Stimulated activated CD4-positive, alpha-beta T cell treated with anti-CD3 and anti-CD28 coated beads, Interleukin-15, amount 100 ng/mL, for 1 hour (primary cell): ENCODE results near the gene IL25.
"Not testable (repeated sequence)": the region's sequence is repeated elsewhere in the genome, so short reads cannot be mapped to it uniquely, and the experiment has no call there.

Source experiments
- DNase-seq, 2 donors: peaks; one replicate each; pipeline ENCODE4 v3.0.0-alpha.2; 2020; ENCODE audit warnings: low read depth in 1 of 2, low spot score in 1 of 2

IL25 gene

DNA sequence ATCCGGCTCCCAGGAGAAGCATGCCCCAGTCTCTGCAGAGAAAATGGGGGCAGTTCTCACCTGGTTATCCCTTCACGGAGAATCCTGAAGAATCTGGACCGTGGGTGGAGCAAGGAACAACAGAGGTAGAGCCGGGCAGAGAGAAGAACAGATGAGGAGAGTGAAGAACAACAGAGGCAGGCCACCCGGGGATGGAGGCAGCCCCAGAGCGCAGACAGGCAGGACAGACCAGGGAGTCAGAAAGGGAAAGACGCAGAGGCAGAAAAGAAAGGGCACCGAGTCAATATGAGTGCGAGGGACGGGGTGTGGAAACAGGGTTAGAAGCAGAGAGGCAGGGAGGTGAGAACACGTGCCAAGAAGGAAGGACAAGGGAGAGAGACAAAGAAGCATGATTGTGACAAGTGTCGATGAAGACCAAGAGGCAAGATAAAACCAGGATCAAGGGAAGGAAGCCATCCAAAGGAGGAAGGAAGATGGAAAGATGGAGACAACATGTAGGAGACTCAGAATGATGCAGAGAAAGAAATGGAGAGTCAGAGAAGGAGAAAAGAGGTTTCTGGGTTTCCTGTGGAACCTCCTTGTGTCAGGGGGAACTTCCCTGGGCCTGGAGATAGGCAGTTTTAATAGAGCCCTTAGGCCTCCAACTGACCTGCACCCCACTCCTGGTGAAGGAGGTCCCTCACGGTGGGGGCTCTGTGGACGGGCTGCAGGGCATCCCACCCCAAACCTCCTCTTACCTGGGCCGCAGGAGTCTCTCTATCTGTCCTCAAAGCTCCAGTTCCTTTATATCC lies 35.1 kb downstream of the IL25 start, which contains the start of gene MYH6:
TSS of gene MYH6 (minus strand) at position 758 of the 791 bp plus-strand sequence. CDS start 1,050 bp downstream, outside the sequence.
- DNase-seq = no peak

DNA sequence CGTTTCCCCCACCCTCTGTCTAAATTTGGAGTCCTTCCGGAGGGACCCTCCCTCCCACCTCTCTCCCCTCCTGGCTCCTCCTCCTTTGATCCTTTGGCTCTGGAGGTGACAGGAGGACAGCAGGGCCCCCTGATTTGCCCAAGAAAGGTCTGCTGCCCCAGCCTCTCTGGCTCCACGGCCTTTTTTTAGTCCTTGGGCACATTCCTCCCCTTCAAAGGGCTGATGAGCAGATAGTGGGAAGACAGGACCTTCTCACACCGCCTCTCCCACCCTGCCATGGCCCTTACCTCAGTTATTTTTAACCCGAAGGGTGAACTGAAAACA lies 35.7 kb downstream of the IL25 start:
- no peak for DNase-seq

DNA sequence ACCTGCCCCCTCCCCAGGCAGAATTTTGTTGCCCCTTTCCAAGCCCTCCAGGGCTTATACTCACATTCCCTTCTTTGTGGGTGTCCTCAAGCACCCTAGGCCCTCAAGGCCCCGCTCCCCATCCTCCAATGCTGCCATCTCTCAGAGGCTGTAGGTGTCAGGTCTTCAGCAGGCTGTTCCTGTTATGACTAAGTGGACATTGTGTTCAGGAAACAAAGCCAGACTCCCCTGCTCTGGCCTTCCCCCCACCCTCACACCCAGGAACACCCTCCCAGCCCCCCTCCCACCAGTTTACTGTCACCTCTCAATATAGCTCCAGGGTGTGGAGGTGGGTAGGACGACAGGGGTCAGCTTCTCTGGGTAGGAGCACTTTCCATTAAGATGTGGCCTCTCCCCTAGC lies 36.9 kb downstream of the IL25 start:
- DNase-seq = no peak

DNA sequence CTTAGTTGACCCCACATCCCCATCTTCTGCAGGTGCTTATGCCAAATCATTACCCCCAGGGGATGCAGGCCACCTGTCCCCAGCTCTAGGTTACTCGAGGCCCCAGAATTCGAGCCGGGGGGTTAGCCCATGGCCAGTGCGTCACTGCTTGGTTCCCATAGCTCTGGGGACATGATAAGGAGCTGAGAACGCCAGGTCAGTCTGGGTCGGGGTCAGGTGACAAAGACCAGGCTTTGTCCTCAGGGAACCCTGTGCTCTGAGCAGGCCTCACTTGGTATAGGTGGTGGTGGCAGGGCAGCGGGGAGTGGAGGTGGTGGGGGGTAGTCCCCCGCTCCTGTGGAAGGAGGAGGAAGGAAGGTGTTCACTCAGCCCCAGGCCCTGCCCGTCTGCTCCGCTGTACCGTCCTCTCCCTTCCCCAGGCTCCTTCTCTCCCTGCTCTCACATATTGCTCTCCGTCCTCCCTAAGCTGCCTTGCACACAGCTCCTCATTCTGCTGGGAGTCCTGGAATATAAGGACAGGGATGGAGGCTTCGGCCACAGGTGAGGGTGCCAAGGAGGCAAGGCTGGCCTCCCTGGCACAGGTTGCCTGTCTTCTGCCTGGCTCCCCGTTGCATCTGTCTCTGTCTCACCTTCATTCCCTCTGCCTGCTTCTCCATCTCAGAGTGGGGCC lies 37.5 kb downstream of the IL25 start:
- DNase-seq = no peak

DNA sequence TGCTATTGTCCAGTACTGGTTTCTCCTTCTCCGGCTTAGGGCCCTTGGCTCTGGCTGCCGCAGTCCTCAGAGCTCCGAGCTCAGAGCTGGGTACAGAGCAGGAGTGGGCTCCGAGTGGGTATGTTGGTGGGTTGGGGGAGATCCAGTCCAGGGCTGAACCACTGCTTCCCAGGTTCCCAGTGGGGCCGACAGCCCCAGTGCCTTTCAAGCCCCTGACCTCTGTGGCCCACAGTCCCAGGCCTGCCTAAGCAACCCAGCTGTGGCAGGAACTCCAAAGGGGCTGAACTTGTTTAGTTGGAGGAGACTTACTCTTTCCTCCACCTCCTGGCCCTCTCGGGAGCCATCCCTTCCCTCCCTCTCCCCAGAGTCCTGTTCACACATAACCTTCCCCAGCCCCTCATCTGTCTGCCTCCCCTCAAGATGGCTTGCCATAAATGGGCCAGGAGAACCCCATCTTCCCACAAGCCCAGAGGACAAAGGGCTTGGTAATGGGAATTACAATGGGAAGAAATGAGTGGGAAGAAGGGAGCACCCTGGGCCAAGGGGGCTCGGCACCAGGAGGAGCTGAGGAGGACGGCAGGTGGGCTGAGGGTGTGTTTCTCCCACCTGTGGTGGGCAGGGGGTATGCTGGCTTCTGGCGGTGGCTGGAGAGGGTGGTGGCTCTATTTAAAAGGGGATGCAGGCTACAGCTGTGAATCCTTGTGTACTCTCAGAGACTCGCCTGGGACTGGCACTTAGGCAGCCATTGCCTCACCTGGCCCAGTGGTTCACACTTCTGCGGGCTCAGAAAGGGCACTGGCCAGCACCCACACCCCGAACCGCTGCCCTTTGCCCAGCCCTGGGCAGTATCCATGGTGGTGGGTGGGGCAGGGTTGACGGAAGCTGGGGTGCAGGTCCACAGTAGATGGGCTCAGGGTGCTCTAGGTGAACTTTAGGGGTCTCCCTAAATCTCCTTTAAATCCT lies 39.2 kb downstream of the IL25 start:
- DNase-seq = no peak

DNA sequence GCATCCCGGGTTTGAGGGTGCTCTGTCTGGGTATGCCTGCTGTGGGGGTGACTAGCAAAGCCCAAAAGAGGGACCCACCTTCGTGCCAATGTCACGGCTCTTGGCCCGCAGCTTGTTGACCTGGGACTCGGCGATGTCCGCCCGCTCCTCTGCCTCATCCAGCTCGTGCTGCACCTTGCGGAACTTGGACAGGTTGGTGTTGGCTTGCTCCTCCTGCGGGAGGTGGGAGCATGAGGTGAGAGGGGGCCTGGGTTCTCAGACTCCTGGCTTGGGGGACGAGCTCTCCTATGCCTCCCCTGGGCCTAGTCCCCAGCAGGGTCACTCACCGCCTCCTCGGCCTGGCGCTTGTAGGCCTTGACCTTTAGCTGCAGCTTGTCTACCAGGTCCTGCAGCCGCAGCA lies 41.1 kb downstream of the IL25 start:
- no peak for DNase-seq

DNA sequence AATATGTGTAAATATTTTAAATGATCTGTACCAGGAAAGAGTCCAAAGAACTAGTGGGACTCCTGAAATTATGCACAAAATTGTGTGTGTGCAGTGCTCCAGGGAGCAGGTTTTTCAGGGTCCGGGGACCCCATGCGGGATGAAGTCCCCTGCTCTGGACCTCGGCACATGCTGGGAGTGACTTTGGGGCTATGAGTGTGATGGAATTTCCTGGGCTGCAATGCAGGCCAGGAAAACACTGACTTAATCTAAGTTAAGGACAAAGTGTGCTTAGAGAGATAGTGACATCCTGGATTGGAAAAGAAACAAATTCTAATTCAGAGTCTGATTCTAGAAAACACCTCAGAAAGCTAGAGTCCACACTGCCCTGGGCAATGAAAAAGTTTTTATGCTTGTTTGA lies 41.6 kb downstream of the IL25 start:
- no peak for DNase-seq

DNA sequence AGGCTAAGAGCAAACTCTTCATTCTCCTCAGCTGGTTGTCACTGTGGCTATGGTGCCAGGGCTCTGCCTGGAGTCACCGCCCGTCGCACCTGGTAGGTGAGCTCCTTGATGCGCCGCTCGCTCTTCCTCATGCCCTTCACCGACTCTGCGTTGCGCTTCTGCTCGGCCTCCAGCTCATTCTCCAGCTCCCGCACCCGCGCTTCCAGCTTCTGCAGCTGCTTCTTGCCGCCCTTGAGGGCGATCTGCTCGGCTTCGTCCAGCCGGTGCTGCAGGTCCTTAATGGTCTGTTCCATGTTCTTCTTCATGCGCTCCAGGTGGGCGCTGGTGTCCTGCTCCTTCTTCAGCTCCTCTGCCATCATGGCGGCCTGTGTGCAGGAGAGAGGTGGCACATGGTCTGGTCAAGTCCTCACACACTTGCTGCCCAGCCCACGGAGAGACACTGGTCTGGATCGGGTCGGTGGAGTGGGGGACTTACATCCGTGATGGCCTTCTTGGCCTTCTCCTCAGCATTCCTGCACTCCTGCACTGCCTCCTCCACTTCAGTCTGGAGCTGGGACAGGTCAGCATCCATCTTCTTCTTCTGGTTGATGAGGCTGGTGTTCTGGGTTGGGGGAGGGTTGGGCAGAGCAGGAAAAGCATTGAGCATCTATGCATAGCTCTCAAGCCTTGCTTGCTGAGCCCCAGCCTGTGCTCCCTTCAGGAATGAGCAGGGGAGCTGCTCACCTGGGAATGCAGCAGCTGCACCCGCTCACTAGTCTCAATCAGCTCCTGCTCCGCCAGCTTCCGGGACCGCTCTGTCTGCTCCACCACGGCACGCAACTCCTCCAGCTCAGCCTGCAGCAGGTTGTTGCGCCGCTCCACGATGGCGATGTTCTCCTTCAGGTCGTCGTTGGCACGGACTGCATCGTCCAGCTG lies 42.6 kb downstream of the IL25 start:
- no peak for DNase-seq

DNA sequence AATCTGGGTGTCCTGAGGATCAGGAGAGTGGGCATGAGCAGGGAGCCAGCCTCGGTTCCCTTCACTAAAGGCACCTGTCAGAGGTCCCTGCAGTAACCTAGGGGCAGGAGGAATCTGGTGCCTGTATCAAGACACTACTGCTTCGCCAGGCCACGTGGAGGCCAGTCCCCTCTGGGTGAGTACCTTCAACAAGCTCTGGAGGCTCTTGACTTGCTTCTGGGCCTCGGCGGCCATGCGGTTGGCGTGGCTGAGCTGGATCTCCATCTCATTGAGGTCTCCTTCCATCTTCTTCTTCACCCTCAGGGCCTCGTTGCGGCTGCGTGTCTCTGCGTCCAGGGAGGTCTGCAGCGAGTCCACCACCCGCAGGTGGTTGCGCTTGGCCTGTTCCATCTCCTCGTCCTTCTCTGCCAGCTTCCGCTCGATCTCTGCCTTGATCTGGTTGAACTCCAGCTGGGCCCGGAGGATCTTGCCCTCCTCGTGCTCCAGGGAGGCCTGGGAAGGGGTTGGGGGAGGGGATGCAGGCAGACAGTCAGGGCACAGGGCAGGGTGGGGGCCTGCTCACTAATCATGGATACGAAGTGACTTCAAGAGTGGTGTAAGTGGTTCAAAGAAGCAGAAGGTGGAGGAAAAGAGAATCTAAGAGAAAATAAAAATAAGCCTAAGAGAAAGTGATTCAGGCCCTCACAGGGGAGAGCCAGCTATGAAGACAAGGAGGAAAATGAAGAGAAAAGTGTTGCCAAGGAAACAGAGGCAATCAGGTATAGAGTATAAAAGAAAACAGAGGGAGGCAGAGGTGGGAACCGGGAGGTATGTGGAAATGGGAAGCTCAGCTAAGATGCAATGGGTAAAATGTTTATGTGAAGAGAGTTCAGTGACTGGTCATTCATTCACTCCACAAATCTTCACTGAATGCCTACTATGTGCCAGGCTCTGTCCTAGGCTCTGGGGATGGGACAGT lies 43.5 kb downstream of the IL25 start:
- DNase-seq = no peak

DNA sequence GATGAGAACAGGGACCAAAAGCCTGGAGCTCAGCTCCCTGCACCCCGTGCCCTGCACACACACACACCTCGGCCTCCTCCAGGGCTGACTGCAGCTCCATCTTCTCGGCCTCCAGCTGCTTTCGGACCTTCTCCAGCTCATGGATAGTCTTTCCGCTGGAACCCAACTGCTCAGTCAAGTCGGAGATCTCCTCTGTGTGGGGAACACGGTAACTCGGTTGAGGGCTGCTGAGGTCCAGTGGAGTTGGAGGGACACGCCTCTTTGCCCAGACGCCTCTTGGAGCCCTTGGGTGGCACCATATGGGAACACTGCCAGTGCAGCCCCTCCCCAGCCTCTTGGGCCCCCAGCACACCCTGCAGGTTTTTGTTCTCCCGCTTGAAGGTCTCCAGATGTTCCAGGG lies 44.2 kb downstream of the IL25 start:
- DNase-seq = no peak

DNA sequence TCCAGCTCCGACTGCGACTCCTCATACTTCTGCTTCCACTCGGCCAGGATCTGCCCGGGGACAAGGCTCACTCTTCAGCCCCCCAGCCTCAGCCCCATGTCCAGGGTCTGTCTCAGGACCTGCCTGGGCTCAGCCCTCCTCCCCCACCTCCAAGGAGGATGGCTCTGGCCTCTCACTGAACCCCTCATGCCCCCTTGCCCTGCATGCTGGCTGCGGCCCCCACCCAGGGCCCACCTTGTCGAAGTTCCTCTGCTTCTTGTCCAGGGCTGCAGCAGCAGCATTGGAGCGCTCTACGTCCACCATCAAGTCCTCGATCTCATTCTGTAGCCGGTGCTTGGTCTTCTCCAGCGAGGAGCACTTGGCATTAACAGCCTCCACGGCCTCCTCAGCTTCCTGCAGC lies 44.7 kb downstream of the IL25 start:
- DNase-seq = not testable (repeated sequence)

DNA sequence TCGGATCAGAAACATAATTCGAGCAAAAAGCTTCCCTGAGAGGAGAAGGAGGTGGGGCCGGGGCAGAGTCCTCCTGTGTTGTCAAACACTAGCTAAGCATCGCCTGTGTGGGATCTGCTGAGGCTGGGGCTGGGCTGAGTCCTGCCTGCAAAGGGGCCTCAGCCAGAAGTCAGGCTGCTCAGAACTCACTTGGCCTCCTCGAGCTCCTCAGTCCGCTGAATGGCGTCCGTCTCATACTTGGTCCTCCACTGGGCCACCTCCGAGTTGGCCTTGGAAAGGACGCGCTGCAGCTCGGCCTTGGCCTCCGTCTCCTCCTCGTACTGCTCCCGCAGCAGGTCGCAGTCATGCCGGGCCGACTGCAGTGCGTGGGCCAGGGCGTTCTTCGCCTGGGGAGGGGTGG lies 45.4 kb downstream of the IL25 start:
- no peak for DNase-seq

DNA sequence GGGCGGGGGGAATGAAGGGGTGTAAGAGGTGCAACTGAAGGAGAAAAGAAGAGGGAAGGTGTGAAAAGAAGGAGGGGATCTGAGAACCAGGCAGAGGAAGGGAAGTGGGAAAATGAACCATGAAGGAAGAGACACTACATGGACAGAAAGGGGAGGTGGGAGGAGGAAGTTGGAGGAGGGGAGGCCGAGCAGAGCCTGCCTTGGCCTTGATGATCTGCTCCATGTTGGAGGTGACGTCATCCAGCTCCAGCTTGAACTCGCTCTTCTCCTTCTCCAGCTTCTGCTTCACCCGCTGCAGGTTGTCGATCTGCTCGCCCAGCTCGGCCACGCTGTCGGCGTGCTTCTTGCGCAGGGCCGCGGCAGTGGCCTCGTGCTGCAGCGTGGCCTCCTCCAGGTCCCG lies 47.0 kb downstream of the IL25 start:
- DNase-seq = not testable (repeated sequence)

DNA sequence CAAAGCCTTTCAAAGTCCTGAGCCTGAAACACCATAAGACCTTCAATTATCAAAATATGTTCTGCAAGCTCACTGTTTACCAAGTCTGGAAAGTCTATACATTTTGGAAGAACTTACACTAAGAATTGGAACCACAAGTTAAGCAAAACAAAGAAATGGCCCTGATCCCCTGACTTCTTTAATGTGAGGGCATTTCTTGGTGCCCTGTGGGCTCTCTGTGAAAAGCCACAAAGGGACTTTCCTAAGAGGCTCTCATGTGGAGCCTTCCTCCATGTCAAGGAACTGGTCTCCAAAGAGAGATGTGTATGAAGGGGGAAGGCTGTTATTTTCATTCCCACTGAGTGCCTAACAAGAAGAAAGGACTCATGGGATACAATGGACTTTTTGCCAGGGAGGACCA lies 49.0 kb downstream of the IL25 start:
- DNase-seq = no peak

DNA sequence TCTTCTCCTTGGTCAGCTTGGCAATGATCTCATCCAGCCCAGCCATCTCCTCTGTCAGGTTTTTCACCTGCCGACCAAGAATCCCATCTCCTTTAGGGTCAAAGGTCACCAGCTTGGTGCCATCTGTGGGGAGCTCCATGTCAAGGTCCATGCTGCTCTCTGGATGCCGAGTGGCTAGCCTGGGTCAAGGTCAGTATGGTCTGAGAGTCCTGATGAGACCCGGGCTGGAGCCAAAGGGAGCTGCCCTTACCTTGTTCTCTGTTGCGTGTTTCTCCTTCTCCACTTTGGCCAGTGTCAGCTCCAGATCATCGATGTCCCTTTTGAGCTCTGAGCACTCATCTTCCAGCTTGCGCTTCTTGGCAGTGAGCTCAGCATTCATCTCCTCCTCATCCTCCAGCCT lies 51.0 kb downstream of the IL25 start:
- no peak for DNase-seq

DNA sequence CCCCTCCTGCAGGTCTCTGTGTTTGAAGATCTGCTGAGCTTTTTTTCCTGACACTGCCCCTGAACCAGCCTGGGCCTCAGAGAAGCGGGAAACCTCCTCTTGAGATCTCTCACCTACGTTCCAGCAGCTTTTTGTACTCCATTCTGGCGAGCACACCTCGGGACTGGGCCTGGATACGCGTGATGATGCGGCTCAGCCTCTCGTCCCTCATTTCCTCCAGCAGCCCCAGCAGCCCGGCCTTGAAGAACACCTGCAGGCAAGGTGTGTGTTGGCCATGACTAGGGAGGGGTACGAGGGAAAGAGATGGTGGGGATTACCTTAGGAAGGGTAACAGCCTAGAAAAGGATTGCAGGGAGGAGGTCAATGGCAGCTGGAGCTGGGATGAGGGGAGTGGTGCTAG lies 52.6 kb downstream of the IL25 start:
- no peak for DNase-seq

DNA sequence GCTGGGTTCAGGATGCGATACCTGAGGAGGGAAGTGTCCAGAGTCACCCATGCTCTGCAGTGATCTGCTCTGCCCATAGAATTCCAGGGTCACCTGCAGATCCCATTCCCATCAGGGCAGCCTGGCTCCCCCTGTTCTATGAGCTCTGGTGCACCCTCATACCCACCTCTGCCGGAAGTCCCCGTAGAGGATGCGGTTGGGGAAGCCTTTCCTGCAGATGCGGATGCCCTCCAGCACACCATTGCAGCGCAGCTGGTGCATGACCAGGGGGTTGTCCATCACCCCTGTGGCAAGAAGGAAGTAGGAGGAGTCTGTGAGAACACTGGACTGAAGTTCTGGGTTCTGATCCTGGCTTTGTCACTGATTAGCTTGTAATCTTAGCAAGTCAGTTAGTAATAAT lies 53.2 kb downstream of the IL25 start:
- not testable (repeated sequence) for DNase-seq
